PC-9 (cell line): ENCODE data around the gene USP24.

Source experiments
- EZH2 ChIP-seq: fragments of 200-600 bp; sonication (generic); IDR thresholded peaks from 2 replicates; pipeline ENCODE4 v1.8.0; 2017; ENCODE audit warnings: antibody characterized with exemption, low read depth
- TF ChIP-seq, protein P1 (sequence below): fragments of 200-600 bp; sonication (generic); conservative IDR thresholded peaks from 2 replicates; pipeline ENCODE4 v1.6.1; 2017; ENCODE audit warnings: mixed run types, antibody characterized with exemption, mild to moderate bottlenecking, moderate library complexity

GRCh38 chr1:55147524-55147923, 67.6 kb downstream of the USP24 start:
- TF ChIP-seq, protein P1, sequence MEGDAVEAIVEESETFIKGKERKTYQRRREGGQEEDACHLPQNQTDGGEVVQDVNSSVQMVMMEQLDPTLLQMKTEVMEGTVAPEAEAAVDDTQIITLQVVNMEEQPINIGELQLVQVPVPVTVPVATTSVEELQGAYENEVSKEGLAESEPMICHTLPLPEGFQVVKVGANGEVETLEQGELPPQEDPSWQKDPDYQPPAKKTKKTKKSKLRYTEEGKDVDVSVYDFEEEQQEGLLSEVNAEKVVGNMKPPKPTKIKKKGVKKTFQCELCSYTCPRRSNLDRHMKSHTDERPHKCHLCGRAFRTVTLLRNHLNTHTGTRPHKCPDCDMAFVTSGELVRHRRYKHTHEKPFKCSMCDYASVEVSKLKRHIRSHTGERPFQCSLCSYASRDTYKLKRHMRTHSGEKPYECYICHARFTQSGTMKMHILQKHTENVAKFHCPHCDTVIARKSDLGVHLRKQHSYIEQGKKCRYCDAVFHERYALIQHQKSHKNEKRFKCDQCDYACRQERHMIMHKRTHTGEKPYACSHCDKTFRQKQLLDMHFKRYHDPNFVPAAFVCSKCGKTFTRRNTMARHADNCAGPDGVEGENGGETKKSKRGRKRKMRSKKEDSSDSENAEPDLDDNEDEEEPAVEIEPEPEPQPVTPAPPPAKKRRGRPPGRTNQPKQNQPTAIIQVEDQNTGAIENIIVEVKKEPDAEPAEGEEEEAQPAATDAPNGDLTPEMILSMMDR: no peak
- TF ChIP-seq EZH2: no peak
